GF-D8 (cell line): ENCODE results near the gene NNMT.

Experiments used
- DNase-seq: peaks from one replicate; lab custom pipeline; 2025; lab: John Stamatoyannopoulos, UW

The NNMT gene

GRCh38 chr11:114284914-114285313, 11.3 kb upstream of the NNMT start:
- DNase-seq = no peak

GRCh38 chr11:114285599-114285998, 10.6 kb upstream of the NNMT start:
- DNase-seq = no peak

- no peak for DNase-seq
These were observed 10.0 kb upstream of the NNMT start for GRCh38 chr11:114286229-114286628.

GRCh38 chr11:114287154-114287553, 9.0 kb upstream of the NNMT start:
- DNase-seq = no peak

- DNase-seq = no peak
These were observed 8.1 kb upstream of the NNMT start for GRCh38 chr11:114288136-114288535.

- DNase-seq = no peak
These were observed 6.4 kb upstream of the NNMT start for GRCh38 chr11:114289779-114290178.

GRCh38 chr11:114290503-114291235, 5.5 kb upstream of the NNMT start:
- no peak for DNase-seq

GRCh38 chr11:114291381-114291780, 4.8 kb upstream of the NNMT start:
- DNase-seq = no peak

- no peak for DNase-seq
These were observed 4.1 kb upstream of the NNMT start for GRCh38 chr11:114291842-114292680.

- no peak for DNase-seq
These were observed 2.9 kb upstream of the NNMT start for GRCh38 chr11:114293201-114293711.

- no peak for DNase-seq
These were observed 590 bp downstream of the NNMT start for GRCh38 chr11:114296605-114297372.

GRCh38 chr11:114297806-114298709, 1.9 kb downstream of the NNMT start:
- DNase-seq = no peak

- DNase-seq = no peak
These were observed 2.5 kb downstream of the NNMT start for GRCh38 chr11:114298710-114299109.

GRCh38 chr11:114301088-114301487, 4.9 kb downstream of the NNMT start:
- no peak for DNase-seq

- DNase-seq = no peak
These were observed 5.7 kb downstream of the NNMT start for GRCh38 chr11:114301927-114302326.

- DNase-seq = no peak
These were observed 6.5 kb downstream of the NNMT start for GRCh38 chr11:114302663-114303062.

- DNase-seq = no peak
These were observed 7.9 kb downstream of the NNMT start for GRCh38 chr11:114304065-114304464.

GRCh38 chr11:114304969-114305368, 8.8 kb downstream of the NNMT start:
- no peak for DNase-seq

- peak; percentile 70 for DNase-seq
These were observed 11.5 kb downstream of the NNMT start for GRCh38 chr11:114307524-114308203.

GRCh38 chr11:114308689-114309089, 12.5 kb downstream of the NNMT start:
- DNase-seq = peak; percentile 67

GRCh38 chr11:114309517-114309916, 13.3 kb downstream of the NNMT start:
- no peak for DNase-seq
